ENCODE measurements around the gene CXCL3.

DNA sequence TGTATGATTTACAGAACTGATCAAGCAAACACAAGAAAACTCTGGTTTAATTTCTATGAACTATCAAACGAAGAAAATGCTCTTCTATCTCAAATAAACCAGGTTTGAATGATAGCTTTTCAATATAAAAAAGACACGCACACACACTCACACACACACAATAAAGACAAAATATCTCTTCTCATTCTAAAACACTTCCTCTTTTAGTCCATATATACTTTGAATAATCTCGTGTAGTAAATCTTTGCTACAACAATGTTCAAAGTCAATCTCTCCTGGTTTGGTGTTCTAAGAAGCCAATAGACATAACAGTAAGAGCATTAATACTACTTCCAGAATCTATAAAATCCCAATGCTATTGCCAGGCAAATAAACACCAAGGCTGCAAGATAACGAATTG is 47.2 kb upstream of the CXCL3 start:
- TF ChIP-seq EZH2phosphoT487 (IDR thresholded peaks at IDR 0.05; ENCODE audit: unreplicated experiment) = no peak
- no peak for TF ChIP-seq CREB1 (CRISPR knock-in tag; IDR thresholded peaks at IDR 0.05; ENCODE audit: low read depth)
- TF ChIP-seq EZH2 (IDR thresholded peaks at IDR 0.05; ENCODE audit: low read depth, unreplicated experiment) = no peak

Data from GM23338 (cell line).